Measurements from ENCODE around the gene ADAMTS13. TPM values are rescaled to one million over a fixed set of nuclear protein-coding genes. Genes with fewer than 3 reads are reported as not detected.

ADAMTS13 gene
- polyA plus RNA-seq, 1 donor from 2014 or later: 13.5 TPM

GRCh38 chr9:133445293-133445969, 23.3 kb downstream of the ADAMTS13 start:
- H3K79me2 ChIP-seq (replicated peaks; ENCODE audit: insufficient read depth, low read length): no peaks in the 10 kb centered on the region
- H3K27ac ChIP-seq (ENCODE audit: low read length): no peak overlapping the region
- TF ChIP-seq POLR2AphosphoS5 (IDR thresholded peaks at IDR 0.05) (no peak), MXI1 (conservative IDR thresholded peaks at IDR 0.05; ENCODE audit: poor library complexity, severe bottlenecking) (no peak), RAD21 (conservative IDR thresholded peaks at IDR 0.05) (no peak), TAF1 (IDR thresholded peaks at IDR 0.05; ENCODE audit: low read depth) (no peak), EZH2 (IDR thresholded peaks at IDR 0.05; ENCODE audit: borderline replicate concordance, insufficient read depth, low read length, poor library complexity, severe bottlenecking) (no peak), EP300 (conservative IDR thresholded peaks at IDR 0.05; ENCODE audit: poor library complexity, severe bottlenecking) (no peak)
- H3K4me3 ChIP-seq (ENCODE audit: low read length): no peak overlapping the region
- H3K36me3 ChIP-seq (ENCODE audit: insufficient read depth, low read length): no peaks in the 10 kb centered on the region
- no peaks in the 10 kb centered on the region for H4K20me1 ChIP-seq (ENCODE audit: insufficient read depth)
- H3K9ac ChIP-seq (ENCODE audit: low read length): no peak overlapping the region
- no peaks in the 10 kb centered on the region for H3F3A ChIP-seq (ENCODE audit: insufficient read depth, low read length, poor library complexity, severe bottlenecking)
- no peaks in the 10 kb centered on the region for H3K9me2 ChIP-seq (ENCODE audit: insufficient read depth, low read length)
- no peak overlapping the region for H2AFZ ChIP-seq (ENCODE audit: low read depth, low read length)
- H3K9me3 ChIP-seq (ENCODE audit: low read length): no peaks in the 10 kb centered on the region
- H3K27me3 ChIP-seq (ENCODE audit: insufficient read depth, low read depth, low read length): no peaks in the 10 kb centered on the region
- H3K4me2 ChIP-seq (ENCODE audit: low read length): no peak overlapping the region

- Histone ChIP-seq H3K9me3 (ENCODE audit: low read length) (no peaks in the 10 kb centered on the region), H3K9ac (ENCODE audit: low read length) (no peak overlapping the region), H3K9me2 (ENCODE audit: insufficient read depth, low read length) (no peaks in the 10 kb centered on the region), H3K79me2 (replicated peaks; ENCODE audit: insufficient read depth, low read length) (no peaks in the 10 kb centered on the region), H4K20me1 (ENCODE audit: insufficient read depth) (no peaks in the 10 kb centered on the region), H2AFZ (ENCODE audit: low read depth, low read length) (no peak overlapping the region), H3K27me3 (ENCODE audit: insufficient read depth, low read depth, low read length) (no peaks in the 10 kb centered on the region), H3K36me3 (ENCODE audit: insufficient read depth, low read length) (no peaks in the 10 kb centered on the region), H3K4me2 (ENCODE audit: low read length) (no peak overlapping the region), H3K27ac (ENCODE audit: low read length) (no peak overlapping the region), H3F3A (ENCODE audit: insufficient read depth, low read length, poor library complexity, severe bottlenecking) (no peaks in the 10 kb centered on the region), H3K4me3 (ENCODE audit: low read length) (no peak overlapping the region)
- TF ChIP-seq RAD21 (conservative IDR thresholded peaks at IDR 0.05): no peak
- no peak for TF ChIP-seq REST (IDR thresholded peaks at IDR 0.05; ENCODE audit: borderline replicate concordance)
- TF ChIP-seq POLR2AphosphoS5 (IDR thresholded peaks at IDR 0.05): no peak
- TF ChIP-seq EZH2 (IDR thresholded peaks at IDR 0.05; ENCODE audit: borderline replicate concordance, insufficient read depth, low read length, poor library complexity, severe bottlenecking): no peak
These were observed 26.4 kb downstream of the ADAMTS13 start for GRCh38 chr9:133448487-133448972.

- H3K9me3 ChIP-seq (ENCODE audit: low read length): no peaks in the 10 kb centered on the region
- no peaks in the 10 kb centered on the region for H3K27me3 ChIP-seq (ENCODE audit: insufficient read depth, low read depth, low read length)
- no peaks in the 10 kb centered on the region for H3K36me3 ChIP-seq (ENCODE audit: insufficient read depth, low read length)
- H3K79me2 ChIP-seq (replicated peaks; ENCODE audit: insufficient read depth, low read length): no peaks in the 10 kb centered on the region
- H3K9ac ChIP-seq (ENCODE audit: low read length): no peak overlapping the region
- no peak for TF ChIP-seq EP300 (conservative IDR thresholded peaks at IDR 0.05; ENCODE audit: poor library complexity, severe bottlenecking)
- TF ChIP-seq REST (IDR thresholded peaks at IDR 0.05; ENCODE audit: borderline replicate concordance): no peak
- no peak for TF ChIP-seq TAF1 (IDR thresholded peaks at IDR 0.05; ENCODE audit: low read depth)
- no peak for TF ChIP-seq POLR2AphosphoS5 (IDR thresholded peaks at IDR 0.05)
- TF ChIP-seq, protein P1, sequence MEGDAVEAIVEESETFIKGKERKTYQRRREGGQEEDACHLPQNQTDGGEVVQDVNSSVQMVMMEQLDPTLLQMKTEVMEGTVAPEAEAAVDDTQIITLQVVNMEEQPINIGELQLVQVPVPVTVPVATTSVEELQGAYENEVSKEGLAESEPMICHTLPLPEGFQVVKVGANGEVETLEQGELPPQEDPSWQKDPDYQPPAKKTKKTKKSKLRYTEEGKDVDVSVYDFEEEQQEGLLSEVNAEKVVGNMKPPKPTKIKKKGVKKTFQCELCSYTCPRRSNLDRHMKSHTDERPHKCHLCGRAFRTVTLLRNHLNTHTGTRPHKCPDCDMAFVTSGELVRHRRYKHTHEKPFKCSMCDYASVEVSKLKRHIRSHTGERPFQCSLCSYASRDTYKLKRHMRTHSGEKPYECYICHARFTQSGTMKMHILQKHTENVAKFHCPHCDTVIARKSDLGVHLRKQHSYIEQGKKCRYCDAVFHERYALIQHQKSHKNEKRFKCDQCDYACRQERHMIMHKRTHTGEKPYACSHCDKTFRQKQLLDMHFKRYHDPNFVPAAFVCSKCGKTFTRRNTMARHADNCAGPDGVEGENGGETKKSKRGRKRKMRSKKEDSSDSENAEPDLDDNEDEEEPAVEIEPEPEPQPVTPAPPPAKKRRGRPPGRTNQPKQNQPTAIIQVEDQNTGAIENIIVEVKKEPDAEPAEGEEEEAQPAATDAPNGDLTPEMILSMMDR (IDR thresholded peaks at IDR 0.05; ENCODE audit: poor library complexity, severe bottlenecking): no peak
- no peak for TF ChIP-seq SMC3 (conservative IDR thresholded peaks at IDR 0.05; ENCODE audit: poor library complexity)
- TF ChIP-seq MXI1 (conservative IDR thresholded peaks at IDR 0.05; ENCODE audit: poor library complexity, severe bottlenecking): no peak
- no peak for TF ChIP-seq EZH2 (IDR thresholded peaks at IDR 0.05; ENCODE audit: borderline replicate concordance, insufficient read depth, low read length, poor library complexity, severe bottlenecking)
- TF ChIP-seq RAD21 (conservative IDR thresholded peaks at IDR 0.05): no peak
- no peak overlapping the region for H3K27ac ChIP-seq (ENCODE audit: low read length)
- no peaks in the 10 kb centered on the region for H3K9me2 ChIP-seq (ENCODE audit: insufficient read depth, low read length)
- no peaks in the 10 kb centered on the region for H3F3A ChIP-seq (ENCODE audit: insufficient read depth, low read length, poor library complexity, severe bottlenecking)
- no peaks in the 10 kb centered on the region for H4K20me1 ChIP-seq (ENCODE audit: insufficient read depth)
- H3K4me3 ChIP-seq (ENCODE audit: low read length): no peak overlapping the region
- no peak overlapping the region for H3K4me2 ChIP-seq (ENCODE audit: low read length)
- no peak overlapping the region for H2AFZ ChIP-seq (ENCODE audit: low read depth, low read length)
These were observed 27.6 kb downstream of the ADAMTS13 start for GRCh38 chr9:133449760-133450159.
